OCI-M2 (cell line): Measurements from ENCODE around the gene UNCX.

ENCODE experiments used
- DNase-seq: peaks from one replicate; lab custom pipeline; 2025; ENCODE audit not compliant: unreplicated experiment; lab: John Stamatoyannopoulos, UW

Gene UNCX

GRCh38 chr7:1214516-1214915 lies 18.2 kb upstream of the UNCX start:
- no peak for DNase-seq

GRCh38 chr7:1218541-1219165 lies 14.0 kb upstream of the UNCX start:
- DNase-seq, result no peak

- DNase-seq, result no peak
Measured at GRCh38 chr7:1219498-1219897, 13.2 kb upstream of the UNCX start.

- DNase-seq, result no peak
Measured at GRCh38 chr7:1220000-1220726, 12.5 kb upstream of the UNCX start.

- DNase-seq, result no peak
Measured at GRCh38 chr7:1220977-1221745, 11.5 kb upstream of the UNCX start.

- no peak for DNase-seq
Measured at GRCh38 chr7:1223196-1223981, 9.3 kb upstream of the UNCX start.

GRCh38 chr7:1224086-1224716 lies 8.5 kb upstream of the UNCX start:
- DNase-seq, result no peak

- no peak for DNase-seq
Measured at GRCh38 chr7:1225030-1225429, 7.6 kb upstream of the UNCX start.

- DNase-seq, result no peak
Measured at GRCh38 chr7:1225441-1226185, 7.1 kb upstream of the UNCX start.

- no peak for DNase-seq
Measured at GRCh38 chr7:1226186-1226901, 6.3 kb upstream of the UNCX start.

GRCh38 chr7:1227071-1227804 lies 5.4 kb upstream of the UNCX start:
- no peak for DNase-seq

- DNase-seq, result no peak
Measured at GRCh38 chr7:1227814-1228544, 4.7 kb upstream of the UNCX start.

GRCh38 chr7:1228545-1229201 lies 4.0 kb upstream of the UNCX start:
- DNase-seq, result no peak

- no peak for DNase-seq
Measured at GRCh38 chr7:1229202-1229947, 3.3 kb upstream of the UNCX start.

GRCh38 chr7:1229956-1230355 lies 2.7 kb upstream of the UNCX start:
- DNase-seq, result no peak

GRCh38 chr7:1230411-1231213 lies 2.1 kb upstream of the UNCX start:
- DNase-seq, result no peak
